Ascending aorta (tissue), 2 donors: ENCODE results near the gene MUCL3. TPM values are rescaled to one million over a fixed set of nuclear protein-coding genes. Genes with fewer than 3 reads are reported as not detected.
"Not testable (repeated sequence)": the region's sequence is repeated elsewhere in the genome, so short reads cannot be mapped to it uniquely, and the experiment has no call there.

ENCODE experiments used
- DNase-seq, 2 donors: peaks; one replicate each; pipeline ENCODE4 v3.0.0-alpha.2; 2019; ENCODE audit warnings: low spot score in 2 of 2
- H3K27ac ChIP-seq, 2 donors: fragments of 200-600 bp; sonication (generic); one replicate each; pipeline ENCODE4 v1.5.1; 2016 to 2017; ENCODE audit warnings: mild to moderate bottlenecking in 1 of 2
- H3K27me3 ChIP-seq: fragments of 200-600 bp; sonication (generic); one replicate; pipeline ENCODE4 v1.5.1; 2017
- H3K36me3 ChIP-seq, 2 donors: fragments of 200-600 bp; sonication (generic); one replicate each; pipeline ENCODE4 v1.5.1; 2016
- H3K4me1 ChIP-seq, 2 donors: fragments of 200-600 bp; sonication (generic); one replicate each; pipeline ENCODE4 v1.5.1; 2016 to 2017; ENCODE audit warnings: mild to moderate bottlenecking in 1 of 2
- H3K4me3 ChIP-seq, 2 donors: fragments of 200-600 bp; sonication (generic); one replicate each; pipeline ENCODE4 v1.5.1; 2016 to 2017; ENCODE audit warnings: mild to moderate bottlenecking in 1 of 2
- H3K9me3 ChIP-seq, 2 donors: fragments of 200-600 bp; sonication (generic); one replicate each; pipeline ENCODE4 v1.5.1; 2016
- intact Hi-C: fragments of 100-400 bp; cut with DNase I; formaldehyde crosslinking; loops from one replicate; pipeline ENCODE4 v1.15.1; 2023
- total RNA-seq: library from RNA; depleted of rRNA; stranded (reverse); fragments of >200 nt; gene quantifications from one replicate; pipeline ENCODE4 v1.1.0, GENCODE V29; 2016
- TF ChIP-seq, protein P1 (sequence below), 3 experiments: fragments of 200-600 bp in 2 of 3; fragments of 450-650 bp in 1 of 3; sonication (generic) in 2 of 3; IDR thresholded peaks; one replicate each; pipeline ENCODE4 v1.5.1; 2016 to 2019; ENCODE audit warnings: antibody characterized with exemption in 3 of 3, mild to moderate bottlenecking in 1 of 3, moderate library complexity in 1 of 3

The MUCL3 gene
- total RNA-seq, 1 donor from 2014 or later: not detected

DNA sequence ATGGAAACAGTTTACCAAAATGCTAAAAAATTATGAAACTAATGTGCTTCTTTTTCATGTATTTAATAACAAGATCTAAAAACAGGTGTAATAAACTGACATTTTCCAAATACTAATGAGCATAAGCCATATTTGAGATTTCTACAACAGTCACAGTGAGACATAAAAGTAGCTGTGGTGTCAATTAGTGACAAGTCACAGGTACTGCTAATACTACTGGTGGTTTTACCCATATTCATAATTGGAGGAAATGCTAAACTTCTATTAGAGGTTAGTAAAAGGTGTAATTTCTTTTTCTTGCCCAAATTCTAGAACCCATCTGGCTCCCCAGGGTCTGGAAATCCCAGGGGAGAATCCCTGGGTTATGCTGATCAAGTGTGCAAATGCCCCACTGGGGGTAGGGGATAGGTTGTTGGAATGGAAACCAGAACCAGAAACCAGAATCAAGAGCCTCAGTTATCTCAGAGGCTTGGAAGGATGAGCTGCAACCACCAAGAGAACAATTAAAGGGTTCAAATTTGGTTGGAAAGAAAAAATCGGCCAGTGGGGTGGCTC lies 39.8 kb upstream of the MUCL3 start:
- TF ChIP-seq, protein P1, sequence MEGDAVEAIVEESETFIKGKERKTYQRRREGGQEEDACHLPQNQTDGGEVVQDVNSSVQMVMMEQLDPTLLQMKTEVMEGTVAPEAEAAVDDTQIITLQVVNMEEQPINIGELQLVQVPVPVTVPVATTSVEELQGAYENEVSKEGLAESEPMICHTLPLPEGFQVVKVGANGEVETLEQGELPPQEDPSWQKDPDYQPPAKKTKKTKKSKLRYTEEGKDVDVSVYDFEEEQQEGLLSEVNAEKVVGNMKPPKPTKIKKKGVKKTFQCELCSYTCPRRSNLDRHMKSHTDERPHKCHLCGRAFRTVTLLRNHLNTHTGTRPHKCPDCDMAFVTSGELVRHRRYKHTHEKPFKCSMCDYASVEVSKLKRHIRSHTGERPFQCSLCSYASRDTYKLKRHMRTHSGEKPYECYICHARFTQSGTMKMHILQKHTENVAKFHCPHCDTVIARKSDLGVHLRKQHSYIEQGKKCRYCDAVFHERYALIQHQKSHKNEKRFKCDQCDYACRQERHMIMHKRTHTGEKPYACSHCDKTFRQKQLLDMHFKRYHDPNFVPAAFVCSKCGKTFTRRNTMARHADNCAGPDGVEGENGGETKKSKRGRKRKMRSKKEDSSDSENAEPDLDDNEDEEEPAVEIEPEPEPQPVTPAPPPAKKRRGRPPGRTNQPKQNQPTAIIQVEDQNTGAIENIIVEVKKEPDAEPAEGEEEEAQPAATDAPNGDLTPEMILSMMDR (IDR thresholded peaks at IDR 0.05): no peak

DNA sequence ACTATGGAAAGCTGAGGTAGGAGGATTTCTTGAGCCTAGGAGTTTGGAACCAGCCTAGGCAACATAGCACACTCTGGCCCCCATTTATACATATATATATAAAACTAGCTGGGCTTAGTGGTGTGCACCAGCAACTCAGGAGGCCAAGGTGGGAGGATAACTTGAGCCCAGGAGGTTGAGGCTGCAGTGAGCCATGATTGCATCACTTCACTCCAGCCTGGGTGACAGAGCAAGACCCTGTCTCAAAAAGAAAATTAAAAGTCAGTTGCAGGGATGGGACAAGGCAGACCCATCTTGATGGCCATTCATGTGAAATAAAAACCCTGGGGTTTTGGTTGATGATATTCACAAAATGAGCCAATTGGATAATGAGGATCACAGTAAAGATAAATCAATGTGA lies 39.3 kb upstream of the MUCL3 start:
- Histone ChIP-seq H3K9me3 (no peaks in the 10 kb centered on the region), H3K4me3 (no peak overlapping the region), H3K4me1 (no peaks in the 10 kb centered on the region), H3K27me3 (no peaks in the 10 kb centered on the region), H3K36me3 (peaks cover 28 to 30% of the 10 kb centered on the region in 2 donors), H3K27ac (no peak overlapping the region)
- intact Hi-C loops: no loop called here
- DNase-seq: no peak
- TF ChIP-seq, protein P1 (IDR thresholded peaks at IDR 0.05): no peak

More for the DNA sequence above, 39.8 kb upstream of the MUCL3 start:
- Histone ChIP-seq H3K36me3 (peaks cover 31 to 34% of the 10 kb centered on the region in 2 donors), H3K4me3 (no peak overlapping the region), H3K9me3 (no peaks in the 10 kb centered on the region), H3K27ac (no peak overlapping the region), H3K27me3 (no peaks in the 10 kb centered on the region), H3K4me1 (no peaks in the 10 kb centered on the region)
- intact Hi-C loops: no loop called here
- DNase-seq: no peak

DNA sequence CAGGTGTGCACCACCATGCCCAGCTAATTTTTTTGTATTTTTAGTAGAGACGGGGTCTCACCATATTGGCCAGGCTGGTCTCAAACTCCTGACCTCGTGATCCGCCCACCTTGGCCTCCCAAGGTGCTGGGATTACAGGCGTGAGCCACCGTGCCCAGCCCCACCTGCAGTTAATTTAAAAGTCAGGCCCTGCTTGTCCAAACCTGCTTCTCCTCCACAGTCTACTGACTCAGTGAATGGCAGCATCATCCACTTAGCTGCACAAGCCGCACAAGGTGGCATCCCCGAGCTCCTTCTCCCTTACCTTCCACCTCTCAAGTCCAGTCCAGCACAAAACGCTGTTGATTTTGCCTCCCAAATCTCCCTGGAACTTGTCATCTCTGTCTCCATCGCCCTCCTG lies 38.6 kb upstream of the MUCL3 start:
- H3K36me3 ChIP-seq: peaks cover 20 to 22% of the 10 kb centered on the region in 2 donors
- intact Hi-C loops, H3K4me3 ChIP-seq, DNase-seq, H3K27ac ChIP-seq, H3K4me1 ChIP-seq, H3K9me3 ChIP-seq, H3K27me3 ChIP-seq: not testable (repeated sequence)

DNA sequence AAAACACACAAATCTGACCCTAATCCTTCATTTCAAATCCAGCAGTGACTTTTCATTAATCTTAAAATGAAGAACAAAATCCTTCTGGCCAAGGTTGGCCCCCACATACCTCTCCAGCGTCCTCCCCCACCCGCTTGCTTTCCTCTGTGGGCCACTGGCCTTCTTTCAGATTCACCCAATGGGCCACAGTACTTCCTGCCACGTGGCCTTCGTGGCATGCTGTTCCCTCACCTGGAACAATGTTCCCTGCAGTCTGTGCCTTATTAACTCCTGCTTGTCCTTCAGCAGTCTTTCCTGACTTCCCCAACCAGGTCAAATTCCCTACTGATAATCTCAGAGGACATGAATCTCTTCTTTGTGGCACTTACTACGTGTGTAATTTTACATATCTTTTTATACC lies 38.1 kb upstream of the MUCL3 start:
- no peak overlapping the region for H3K4me3 ChIP-seq
- no peaks in the 10 kb centered on the region for H3K27me3 ChIP-seq
- no peak overlapping the region for H3K27ac ChIP-seq
- intact Hi-C loops: no loop called here
- peaks cover 0 to 3% of the 10 kb centered on the region in 2 donors for H3K4me1 ChIP-seq
- TF ChIP-seq, protein P1 (IDR thresholded peaks at IDR 0.05): no peak
- H3K9me3 ChIP-seq: no peaks in the 10 kb centered on the region
- DNase-seq: no peak
- H3K36me3 ChIP-seq: peaks cover 16 to 17% of the 10 kb centered on the region in 2 donors

DNA sequence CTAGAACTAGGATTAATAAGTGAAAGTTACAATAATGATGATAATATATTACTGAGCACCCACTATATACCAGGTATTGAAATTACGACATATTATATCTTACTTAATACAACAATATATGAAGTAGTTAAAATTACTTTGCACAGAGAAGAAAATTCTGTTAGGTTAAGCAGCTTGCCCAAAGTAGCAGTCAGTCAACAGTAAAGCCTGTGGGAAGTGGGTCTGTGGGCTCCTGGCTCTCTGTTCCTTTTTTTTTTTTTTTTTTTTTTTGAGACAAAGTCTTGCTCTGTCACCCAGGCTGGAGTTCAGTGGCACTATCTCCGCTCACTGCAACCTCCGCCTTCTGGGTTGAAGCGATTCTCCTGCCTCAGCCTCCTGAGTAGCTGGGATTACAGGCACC lies 37.5 kb upstream of the MUCL3 start:
- Histone ChIP-seq H3K27ac (no peak overlapping the region), H3K4me3 (no peak overlapping the region), H3K4me1 (peaks cover 0 to 3% of the 10 kb centered on the region in 2 donors), H3K9me3 (no peaks in the 10 kb centered on the region), H3K36me3 (peaks cover 10 to 12% of the 10 kb centered on the region in 2 donors), H3K27me3 (no peaks in the 10 kb centered on the region)
- TF ChIP-seq, protein P1 (IDR thresholded peaks at IDR 0.05): no peak
- intact Hi-C loops: no loop called here
- DNase-seq: no peak

DNA sequence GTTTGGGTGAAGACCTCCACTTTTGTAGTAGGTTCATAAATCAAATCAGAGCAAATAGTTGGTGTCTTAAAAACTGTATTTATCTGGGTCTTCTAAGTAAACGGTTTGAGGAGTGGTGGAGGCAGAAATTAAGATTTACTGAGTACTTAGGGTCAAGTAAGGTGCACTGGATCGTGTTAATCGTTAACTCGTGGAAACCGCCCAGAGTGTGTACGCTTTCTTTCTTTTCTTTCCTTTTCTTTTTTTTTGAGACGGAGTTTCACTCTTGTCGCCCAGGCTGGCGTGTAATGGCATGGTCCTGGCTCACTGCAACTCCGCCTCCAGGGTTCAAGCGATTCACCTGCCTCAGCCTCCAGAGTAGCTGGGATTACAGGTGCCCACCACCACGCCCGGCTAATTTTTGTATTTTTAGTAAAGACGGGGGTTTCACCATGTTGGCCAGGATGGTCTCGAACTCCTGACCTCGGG lies 33.4 kb upstream of the MUCL3 start:
- H3K9me3 ChIP-seq, H3K27ac ChIP-seq, DNase-seq, H3K27me3 ChIP-seq, intact Hi-C loops: not testable (repeated sequence)
- Histone ChIP-seq H3K4me3 (peak overlapping the region; percentile 71 to 95), H3K36me3 (peaks cover 16 to 24% of the 10 kb centered on the region in 2 donors), H3K4me1 (peaks cover 0 to 10% of the 10 kb centered on the region in 2 donors)
